Naive thymus-derived CD8-positive, alpha-beta T cell (primary cell): Measurements from ENCODE around the gene DUSP5. TPM values are rescaled to one million over a fixed set of nuclear protein-coding genes. Genes with fewer than 3 reads are reported as not detected.

ENCODE experiments used
- ATAC-seq, 2 donors: fragments of 150-1000 bp; cut with Tn5 transposase in 1 of 2; sonication (Bioruptor Pico), chemical (Tn5 transposase) in 1 of 2; 1 replicate in 1 of 2; 2 replicates in 1 of 2; pipeline ENCODE4 v1.10.0; 2021; ENCODE audit warnings: mild to moderate bottlenecking in 2 of 2, moderate library complexity in 2 of 2
- POLR2A ChIA-PET: fragments of 350-600 bp; sonication (Branson Sonifier 250); formaldehyde crosslinking; loops from one replicate; lab custom pipeline; 2021; ENCODE audit warnings: antibody characterized with exemption; lab: Charles Lee
- DNase-seq, 10 donors: peaks; one replicate each; pipeline versions ENCODE4 v3.0.0 to v3.0.0-alpha.2; 2020 to 2022
- H3K27ac Mint-ChIP-seq, 10 donors: one replicate each; pipeline ENCODE4 v1.8.0; 2020 to 2022; ENCODE audit warnings: mild to moderate bottlenecking in 10 of 10, mixed read lengths in 10 of 10, moderate library complexity in 4 of 10, inconsistent platforms in 1 of 10
- H3K27me3 Mint-ChIP-seq, 5 donors: one replicate each; pipeline ENCODE4 v1.8.0; 2021 to 2022; ENCODE audit warnings: mixed read lengths in 5 of 5
- H3K36me3 Mint-ChIP-seq, 3 donors: one replicate each; pipeline ENCODE4 v1.8.0; 2020 to 2022; ENCODE audit warnings: mixed read lengths in 3 of 3, mild to moderate bottlenecking in 2 of 3, inconsistent platforms in 1 of 3
- H3K4me1 Mint-ChIP-seq, 4 donors: one replicate each; pipeline ENCODE4 v1.8.0; 2021 to 2022; ENCODE audit warnings: mixed read lengths in 4 of 4
- H3K4me3 Mint-ChIP-seq, 10 donors: one replicate each; pipeline ENCODE4 v1.8.0; 2020 to 2022; ENCODE audit warnings: mild to moderate bottlenecking in 10 of 10, mixed read lengths in 10 of 10, moderate library complexity in 6 of 10, inconsistent platforms in 1 of 10
- H3K9me3 Mint-ChIP-seq, 9 donors: one replicate each; pipeline ENCODE4 v1.8.0; 2020 to 2022; ENCODE audit warnings: mixed read lengths in 9 of 9, mild to moderate bottlenecking in 3 of 9, inconsistent platforms in 1 of 9, moderate library complexity in 1 of 9
- polyA plus RNA-seq, 3 donors: library from polyadenylated mRNA; unstranded; fragments of 300-500 nt; fragmentation: Illumina TruSeq; gene quantifications; one replicate each; pipeline ENCODE4 v1.2.3, GENCODE V29; 2021
- total RNA-seq, 8 experiments: library from RNA in 2 of 8; stranded (reverse) in 2 of 8; gene quantifications; one replicate each; pipeline ENCODE4 v1.2.3 and lab custom pipeline; 2021 to 2026

DUSP5 gene
- total and polyA plus RNA-seq, 5 experiments from 2014 or later: 0.13 to 2.7 (median 1.1) TPM

DNA sequence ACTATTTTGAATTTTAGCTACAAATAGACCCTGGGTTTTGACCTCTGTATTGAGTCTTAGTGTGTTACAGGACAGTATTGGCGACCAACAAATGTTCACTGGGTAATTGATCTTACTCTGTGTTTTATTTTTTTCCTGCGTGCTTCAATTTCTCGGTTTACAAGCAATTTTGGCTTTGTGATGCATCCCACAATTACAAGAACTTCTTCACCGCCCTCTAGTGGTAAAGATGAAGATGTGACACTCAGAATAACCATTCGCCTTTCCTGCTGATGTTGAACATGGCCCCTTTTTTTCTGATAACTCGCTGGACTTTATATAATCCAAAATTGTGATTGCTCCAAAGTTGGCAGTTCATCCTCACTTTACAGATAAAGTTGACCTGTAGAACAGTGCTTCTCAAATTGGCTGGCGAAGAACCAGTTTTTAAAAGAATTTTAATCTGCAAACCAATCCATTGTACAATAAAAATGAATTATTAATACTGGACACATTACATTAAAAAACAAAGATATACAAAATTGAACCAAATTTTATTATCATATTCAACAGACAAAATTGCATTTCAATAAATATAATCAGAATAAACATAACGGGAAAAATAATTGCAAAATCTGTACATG is 49.5 kb downstream of the DUSP5 start:
- no peaks in the 10 kb centered on the region for H3K9me3 Mint-ChIP-seq
- peak; percentile 70 to 80 for ATAC-seq
- H3K4me3 Mint-ChIP-seq: no peak overlapping the region
- H3K27me3 Mint-ChIP-seq: peaks cover 3 to 16% (median 9%) of the 10 kb centered on the region in 5 donors
- POLR2A ChIA-PET: interaction anchor here (1.1 kb wide), 1 partner anchor 241 kb away, joined by 6 read pairs; no protein-coding TSS in a partner anchor
- peaks cover 0 to 5% (median 2%) of the 10 kb centered on the region in 4 donors for H3K4me1 Mint-ChIP-seq
- H3K27ac Mint-ChIP-seq: no peak overlapping the region
- peak in 4 of 10 donors; percentile 14 to 74 (median 68) for DNase-seq
- no peaks in the 10 kb centered on the region for H3K36me3 Mint-ChIP-seq

DNA sequence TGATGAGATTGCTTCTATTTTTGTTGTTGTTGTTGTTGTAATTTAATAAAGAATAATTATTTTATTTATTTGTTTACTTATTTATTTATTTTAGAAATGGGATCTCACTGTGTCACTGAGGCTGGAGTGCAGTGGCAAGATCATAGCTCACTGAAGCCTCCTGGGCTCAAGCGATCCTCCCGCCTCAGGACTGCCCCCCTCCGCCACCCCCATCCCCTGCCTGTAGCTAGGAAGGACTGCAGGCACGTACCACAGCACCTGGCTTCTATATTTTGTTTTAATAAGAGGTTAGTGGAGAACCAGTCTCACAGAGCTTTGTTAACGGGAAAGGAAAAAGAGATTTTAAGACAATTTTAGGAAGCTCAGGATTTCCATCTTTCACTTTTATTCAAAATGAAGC is 50.3 kb downstream of the DUSP5 start:
- ATAC-seq (no peak), DNase-seq (no peak)
- Mint-ChIP-seq H3K9me3 (no peaks in the 10 kb centered on the region), H3K36me3 (no peaks in the 10 kb centered on the region), H3K4me1 (peaks cover 0 to 5% (median 2%) of the 10 kb centered on the region in 4 donors), H3K27me3 (peaks cover 3 to 20% (median 9%) of the 10 kb centered on the region in 5 donors), H3K4me3 (no peak overlapping the region), H3K27ac (no peak overlapping the region)
- POLR2A ChIA-PET: no interaction called here

DNA sequence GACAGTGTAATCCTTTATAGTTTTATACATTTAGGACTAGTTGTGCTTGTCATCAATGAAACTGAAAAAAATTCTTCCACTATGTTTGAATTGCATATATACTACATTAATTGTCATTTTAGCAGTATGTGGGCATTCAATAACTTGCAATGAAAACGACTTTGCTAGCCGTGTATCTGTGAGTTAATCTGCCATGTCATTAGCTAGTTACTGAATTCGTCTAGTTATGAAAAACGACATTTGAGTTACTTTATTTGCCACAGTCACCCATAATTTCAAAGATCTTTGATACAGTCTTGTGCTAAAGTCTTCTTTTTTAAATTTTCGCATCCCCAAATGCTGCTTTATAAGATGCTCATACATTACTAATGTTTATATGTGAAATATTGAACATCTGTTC is 51.5 kb downstream of the DUSP5 start:
- Mint-ChIP-seq H3K27me3 (peaks cover 3 to 20% (median 9%) of the 10 kb centered on the region in 5 donors), H3K4me1 (peaks cover 0 to 5% (median 2%) of the 10 kb centered on the region in 4 donors), H3K27ac (no peak overlapping the region), H3K9me3 (no peaks in the 10 kb centered on the region), H3K4me3 (no peak overlapping the region), H3K36me3 (no peaks in the 10 kb centered on the region)
- POLR2A ChIA-PET: no interaction called here
- no peak for DNase-seq
- no peak for ATAC-seq

DNA sequence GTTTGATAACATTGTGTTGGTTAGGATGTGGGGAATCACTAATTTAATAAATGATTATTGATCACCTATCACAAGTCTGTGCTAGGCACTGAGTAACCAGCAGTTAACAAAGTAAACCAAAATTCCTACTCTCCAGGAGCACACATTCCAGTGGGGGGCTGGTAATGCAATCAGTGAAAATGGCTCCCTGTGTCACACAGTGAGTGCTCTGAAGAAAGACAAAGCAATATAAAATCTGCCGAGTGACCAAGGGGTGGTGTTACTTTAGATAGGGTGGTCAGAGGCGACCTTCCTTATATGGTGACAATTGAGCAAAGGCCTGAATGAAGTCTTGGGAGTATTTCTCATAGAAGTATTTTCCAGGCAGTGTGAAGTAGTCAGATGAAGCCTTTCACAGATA is 56.2 kb downstream of the DUSP5 start:
- H3K4me3 Mint-ChIP-seq: no peak overlapping the region
- ATAC-seq (no peak), DNase-seq (no peak)
- H3K27ac Mint-ChIP-seq: peak overlapping the region in 1 of 10 donors; percentile 7
- no peaks in the 10 kb centered on the region for H3K36me3 Mint-ChIP-seq
- POLR2A ChIA-PET: no interaction called here
- H3K27me3 Mint-ChIP-seq: peaks cover 3 to 15% (median 7%) of the 10 kb centered on the region in 5 donors
- peaks cover 3 to 8% (median 4%) of the 10 kb centered on the region in 4 donors for H3K4me1 Mint-ChIP-seq
- no peaks in the 10 kb centered on the region for H3K9me3 Mint-ChIP-seq

DNA sequence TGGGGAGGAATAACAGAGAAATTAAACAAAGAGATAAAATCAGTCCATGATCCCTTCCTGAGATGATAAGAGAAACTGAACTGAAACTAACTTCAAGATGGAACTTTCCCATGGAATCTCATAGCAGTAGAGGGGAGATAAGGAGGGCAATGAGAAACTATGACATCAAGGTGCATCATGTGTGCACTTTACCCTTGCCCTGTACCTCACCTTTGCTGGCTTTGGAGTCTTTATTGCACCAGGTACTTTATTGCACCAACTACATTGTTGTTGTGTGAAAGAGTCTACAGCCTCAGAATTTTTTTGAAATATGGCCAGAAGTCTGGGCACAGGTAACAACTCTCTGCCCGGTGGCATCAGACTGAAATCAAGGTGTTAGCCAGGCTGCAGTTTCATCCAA is 58.6 kb downstream of the DUSP5 start:
- H3K27ac Mint-ChIP-seq: no peak overlapping the region
- ATAC-seq (no peak), DNase-seq (no peak)
- H3K4me1 Mint-ChIP-seq: peaks cover 3 to 8% (median 4%) of the 10 kb centered on the region in 4 donors
- no peaks in the 10 kb centered on the region for H3K36me3 Mint-ChIP-seq
- H3K27me3 Mint-ChIP-seq: peaks cover 4 to 15% (median 10%) of the 10 kb centered on the region in 5 donors
- H3K4me3 Mint-ChIP-seq: no peak overlapping the region
- POLR2A ChIA-PET: no interaction called here
- no peaks in the 10 kb centered on the region for H3K9me3 Mint-ChIP-seq

DNA sequence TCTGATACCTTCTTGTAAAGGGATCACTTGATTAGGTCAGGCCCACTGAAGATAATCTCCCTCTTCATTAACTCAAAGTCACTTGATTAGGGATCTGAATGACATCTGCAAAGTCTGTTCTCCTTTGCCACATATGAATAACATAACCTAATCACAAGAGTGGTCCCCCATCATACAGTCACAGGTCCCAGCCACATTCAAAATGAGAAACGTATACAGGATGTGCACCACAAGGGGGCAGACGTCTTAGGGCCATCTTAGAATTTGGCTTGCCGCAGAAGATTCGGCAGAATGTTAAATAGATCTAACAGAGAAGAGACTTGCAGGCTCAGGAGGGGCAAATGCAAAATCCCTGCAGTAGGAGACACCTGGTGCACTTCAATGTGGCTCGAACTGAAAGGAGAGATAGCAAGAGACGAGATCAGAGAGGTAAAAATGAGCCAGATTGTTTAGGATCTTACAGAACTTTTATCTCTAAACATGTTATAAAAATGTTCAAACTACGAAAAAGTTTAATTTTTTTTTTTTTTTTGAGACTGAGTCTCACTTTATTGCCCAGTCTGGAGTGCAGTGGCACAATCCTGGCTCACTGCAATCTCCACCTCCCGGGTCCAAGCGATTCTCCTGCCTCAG is 59.4 kb downstream of the DUSP5 start:
- Mint-ChIP-seq H3K27ac (peak overlapping the region in 5 of 10 donors; percentile 8 to 67 (median 53)), H3K36me3 (no peaks in the 10 kb centered on the region), H3K4me3 (no peak overlapping the region), H3K9me3 (no peaks in the 10 kb centered on the region), H3K4me1 (peaks cover 3 to 8% (median 4%) of the 10 kb centered on the region in 4 donors), H3K27me3 (peaks cover 2 to 10% (median 4%) of the 10 kb centered on the region in 5 donors)
- POLR2A ChIA-PET: no interaction called here
- DNase-seq (peak; percentile 42 to 83 (median 60)), ATAC-seq (peak; percentile 95 to 99)

DNA sequence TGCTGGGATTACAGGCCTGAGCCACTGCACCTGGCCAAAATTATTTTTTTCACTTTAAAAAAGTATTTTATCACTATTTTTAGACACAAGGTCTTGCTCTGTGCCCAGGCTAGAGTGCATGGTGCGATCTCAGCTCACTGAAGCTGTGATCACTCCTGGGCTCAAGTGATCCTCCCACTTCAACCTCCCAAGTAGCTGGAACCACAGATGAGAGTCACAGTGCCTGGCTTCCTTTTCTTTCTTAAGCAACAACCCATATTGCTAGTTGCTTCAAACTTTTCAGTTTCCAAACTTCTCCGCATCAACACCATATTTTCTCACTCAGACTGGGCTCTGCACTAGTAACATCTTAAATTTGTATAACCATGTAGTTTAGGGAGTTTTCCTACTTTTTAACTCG is 60.3 kb downstream of the DUSP5 start:
- Mint-ChIP-seq H3K4me3 (no peak overlapping the region), H3K27me3 (peaks cover 3 to 10% (median 4%) of the 10 kb centered on the region in 5 donors), H3K4me1 (peaks cover 3 to 8% (median 4%) of the 10 kb centered on the region in 4 donors), H3K36me3 (no peaks in the 10 kb centered on the region), H3K27ac (no peak overlapping the region), H3K9me3 (no peaks in the 10 kb centered on the region)
- POLR2A ChIA-PET: no interaction called here
- no peak for DNase-seq
- ATAC-seq: no peak

DNA sequence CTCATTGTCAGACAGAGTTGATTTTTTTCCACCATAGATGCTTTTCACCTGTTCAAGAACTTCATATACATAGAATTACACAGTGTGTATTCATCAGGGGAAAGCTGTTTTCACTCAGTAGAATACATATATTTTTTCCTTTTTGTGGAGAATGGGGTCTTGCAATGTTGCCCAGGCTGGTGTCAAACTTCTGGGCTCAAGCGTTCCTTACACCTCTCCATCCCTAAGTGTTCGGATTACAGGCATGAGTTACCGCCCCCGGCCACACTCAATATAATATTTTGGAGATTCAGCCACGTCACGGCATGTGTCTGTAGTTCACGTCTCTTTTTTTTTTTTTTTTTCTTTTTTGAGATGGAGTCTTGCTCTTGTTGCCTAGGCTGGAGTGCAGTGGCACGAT is 62.3 kb downstream of the DUSP5 start:
- Mint-ChIP-seq H3K27me3 (peaks cover 9 to 24% (median 17%) of the 10 kb centered on the region in 5 donors), H3K9me3 (no peaks in the 10 kb centered on the region), H3K36me3 (no peaks in the 10 kb centered on the region), H3K4me1 (peaks cover 3 to 8% (median 4%) of the 10 kb centered on the region in 4 donors), H3K4me3 (no peak overlapping the region), H3K27ac (no peak overlapping the region)
- DNase-seq: no peak
- ATAC-seq: no peak
- POLR2A ChIA-PET: no interaction called here

Other genes with a start within 250 kb of the DUSP5 start
- 10 to 100 TPM; 37.3 to 39.5 TPM for gene SMNDC1, start 193.0 kb upstream of the DUSP5 start, total RNA-seq
- 10 to 100 TPM; 13.0 to 14.5 (median 13.0) TPM for gene SMNDC1, start 193.0 kb upstream of the DUSP5 start, polyA plus RNA-seq
- gene SMC3, start 69.8 kb downstream of the DUSP5 start, total RNA-seq: 10 to 100 TPM; 53.9 to 55.3 TPM
- gene SMC3, start 69.8 kb downstream of the DUSP5 start, polyA plus RNA-seq: 10 to 100 TPM; 66.7 to 77.6 (median 70.2) TPM
- gene RBM20, start 146.4 kb downstream of the DUSP5 start, total RNA-seq: under 1 TPM; 0.68 to 0.93 TPM
- gene RBM20, start 146.4 kb downstream of the DUSP5 start, polyA plus RNA-seq: under 1 TPM; 0.20 to 0.49 (median 0.46) TPM